SK-N-SH (cell line): Measurements from ENCODE around the gene CHST11. TPM values are rescaled to one million over a fixed set of nuclear protein-coding genes. Genes with fewer than 3 reads are reported as not detected.

Source experiments
- CTCF ChIA-PET: fragments of 300-600, 350-600 bp; formaldehyde crosslinking; extraction: SDS; loops from one replicate; lab custom pipeline; 2021; lab: Yijun Ruan, JAX
- POLR2A ChIA-PET: fragments of 350-600 bp; sonication (Branson Sonifier 250); formaldehyde crosslinking; extraction: SDS; loops from one replicate; lab custom pipeline; 2020; ENCODE audit warnings: antibody characterized with exemption, inconsistent platforms; lab: Yijun Ruan, JAX
- DNase-seq: peaks from one replicate; pipeline ENCODE4 v3.0.0; 2012
- H2AFZ ChIP-seq: fragments of 200-600 bp; sonication (generic); 2 replicates; pipeline ENCODE4 v1.8.1; 2016; ENCODE audit warnings: antibody characterized with exemption, mild to moderate bottlenecking, low read depth
- H3F3A ChIP-seq: fragments of 200-600 bp; sonication (generic); replicated peaks from 2 replicates; pipeline ENCODE3; 2016; ENCODE audit warnings: antibody characterized with exemption, mild to moderate bottlenecking; ENCODE audit not compliant: insufficient read depth
- H3K27ac ChIP-seq, 2 experiments: fragments of 200-500 bp in 1 of 2; fragments of 200-600 bp in 1 of 2; sonication (Bioruptor generic) in 1 of 2; sonication (generic), shearing (Covaris generic) in 1 of 2; 2 replicates each; pipeline versions ENCODE4 v1.5.1 to v1.6.1; 2014 to 2016; ENCODE audit warnings: low read depth in 2 of 2, inconsistent platforms in 1 of 2, low read length in 1 of 2, mild to moderate bottlenecking in 1 of 2, mixed read lengths in 1 of 2
- H3K27me3 ChIP-seq: fragments of 200-600 bp; sonication (generic), shearing (Covaris generic); 2 replicates; pipeline ENCODE4 v1.6.1; 2016; ENCODE audit warnings: mixed run types; ENCODE audit not compliant: insufficient read depth
- H3K36me3 ChIP-seq, 2 experiments: fragments of 200-500 bp in 1 of 2; fragments of 200-600 bp in 1 of 2; sonication (Bioruptor generic) in 1 of 2; sonication (generic) in 1 of 2; replicated peaks in 1 of 2; 2 replicates each; pipeline versions ENCODE3 to v1.5.1; 2014 to 2016; ENCODE audit warnings: low read length in 1 of 2, mild to moderate bottlenecking in 1 of 2; ENCODE audit not compliant: insufficient read depth in 2 of 2, control insufficient read depth in 1 of 2
- H3K4me1 ChIP-seq, 2 experiments: fragments of 200-500 bp in 1 of 2; fragments of 200-600 bp in 1 of 2; sonication (Bioruptor generic) in 1 of 2; sonication (generic), shearing (Covaris generic) in 1 of 2; 2 replicates each; pipeline versions ENCODE4 v1.5.1 to v1.6.1; 2014 to 2016; ENCODE audit warnings: low read depth in 1 of 2, low read length in 1 of 2, mixed run types in 1 of 2; ENCODE audit not compliant: insufficient read depth in 2 of 2, control insufficient read depth in 1 of 2
- H3K4me2 ChIP-seq: fragments of 200-600 bp; sonication (generic), shearing (Covaris generic); 2 replicates; pipeline ENCODE4 v1.6.1; 2017; ENCODE audit warnings: mixed run types
- H3K4me3 ChIP-seq, 2 experiments: fragments of 200-500 bp in 1 of 2; fragments of 200-600 bp in 1 of 2; sonication (Bioruptor generic) in 1 of 2; sonication (generic), shearing (Covaris generic) in 1 of 2; 2 replicates each; pipeline versions ENCODE4 v1.5.1 to v1.8.1; 2014 to 2016; ENCODE audit warnings: low read depth in 2 of 2, inconsistent platforms in 1 of 2, low read length in 1 of 2, mild to moderate bottlenecking in 1 of 2, mixed read lengths in 1 of 2, moderate library complexity in 1 of 2
- H3K79me2 ChIP-seq: fragments of 200-600 bp; sonication (generic); 2 replicates; pipeline ENCODE4 v1.8.1; 2017; ENCODE audit warnings: mild to moderate bottlenecking; ENCODE audit not compliant: insufficient read depth
- H3K9ac ChIP-seq: fragments of 200-600 bp; sonication (generic); 2 replicates; pipeline ENCODE4 v1.6.1; 2017; ENCODE audit warnings: mixed run types
- H3K9me2 ChIP-seq: fragments of 200-600 bp; sonication (generic); 2 replicates; pipeline ENCODE4 v1.6.1; 2017; ENCODE audit warnings: mixed run types
- H3K9me3 ChIP-seq: fragments of 200-600 bp; sonication (generic); 2 replicates; pipeline ENCODE4 v1.6.1; 2017; ENCODE audit warnings: mixed run types, mild to moderate bottlenecking, moderate library complexity
- H4K20me1 ChIP-seq: fragments of 200-600 bp; sonication (generic); 2 replicates; pipeline ENCODE4 v1.6.1; 2017; ENCODE audit warnings: mild to moderate bottlenecking, mixed run types; ENCODE audit not compliant: insufficient read depth
- CHD2 ChIP-seq: fragments of 150-350 bp; IDR thresholded peaks from 2 replicates; pipeline ENCODE4 v1.6.1; 2018; ENCODE audit warnings: low read length; ENCODE audit not compliant: partially characterized antibody
- ELF1 ChIP-seq: IDR thresholded peaks from 2 replicates; pipeline ENCODE4 v1.4.0; 2012
- EP300 ChIP-seq, 2 experiments: IDR thresholded peaks; 2 replicates each; pipeline versions ENCODE4 v1.4.0 to v1.6.1; 2012; ENCODE audit warnings: borderline replicate concordance in 1 of 2, low read depth in 1 of 2, low read length in 1 of 2
- EZH2phosphoT487 ChIP-seq: fragments of 200-600 bp; sonication (generic); IDR thresholded peaks from 2 replicates; pipeline ENCODE4 v1.6.1; 2017; ENCODE audit warnings: low read depth, mixed run types, mild to moderate bottlenecking, antibody characterized with exemption, moderate library complexity, borderline replicate concordance
- FOSL2 ChIP-seq: IDR thresholded peaks from 2 replicates; pipeline ENCODE4 v1.4.0; 2012; ENCODE audit warnings: low read depth, mild to moderate bottlenecking, moderate library complexity, borderline replicate concordance
- FOXJ3 ChIP-seq: sonication (generic); formaldehyde crosslinking; IDR thresholded peaks from 2 replicates; pipeline ENCODE4 v1.5.1; 2020; ENCODE audit warnings: mild to moderate bottlenecking, missing genetic modification reagents
- FOXM1 ChIP-seq: IDR thresholded peaks from 2 replicates; pipeline ENCODE4 v1.4.0; 2012; ENCODE audit warnings: low read depth, mild to moderate bottlenecking
- GABPA ChIP-seq: IDR thresholded peaks from 2 replicates; pipeline ENCODE4 v1.4.0; 2012; ENCODE audit warnings: low read depth, mild to moderate bottlenecking
- GATA2 ChIP-seq: sonication (generic); formaldehyde crosslinking; IDR thresholded peaks from 2 replicates; pipeline ENCODE4 v1.5.0; 2020; ENCODE audit warnings: mild to moderate bottlenecking, missing genetic modification reagents
- NRF1 ChIP-seq: IDR thresholded peaks from 2 replicates; pipeline ENCODE4 v1.6.1; 2012; ENCODE audit warnings: low read depth, mild to moderate bottlenecking, low read length
- RAD21 ChIP-seq: IDR thresholded peaks from 2 replicates; pipeline ENCODE4 v1.6.1; 2012; ENCODE audit warnings: mild to moderate bottlenecking, low read length
- RCOR1 ChIP-seq: fragments of 150-350 bp; IDR thresholded peaks from 2 replicates; pipeline ENCODE4 v1.6.1; 2017; ENCODE audit warnings: antibody characterized with exemption, low read length
- RXRA ChIP-seq: IDR thresholded peaks from 2 replicates; pipeline ENCODE4 v1.4.0; 2012; ENCODE audit warnings: low read depth, mild to moderate bottlenecking, borderline replicate concordance
- SMC3 ChIP-seq: IDR thresholded peaks from 2 replicates; pipeline ENCODE4 v1.6.1; 2012; ENCODE audit warnings: low read depth, low read length, improper control_type of control experiment
- TEAD4 ChIP-seq: IDR thresholded peaks from 2 replicates; pipeline ENCODE4 v1.4.0; 2012; ENCODE audit warnings: mild to moderate bottlenecking, borderline replicate concordance; ENCODE audit not compliant: insufficient read depth
- YY1 ChIP-seq: IDR thresholded peaks from 2 replicates; pipeline ENCODE4 v1.4.0; 2012; ENCODE audit warnings: low read depth, mild to moderate bottlenecking
- WGBS: methylation state at CpG from one replicate; pipeline ENCODE4 v1.1.6; 2017; ENCODE audit warnings: low lambda C conversion rate; 5-methylcytosine and 5-hydroxymethylcytosine counted together
- polyA plus RNA-seq, 3 experiments: library from polyadenylated mRNA; depleted of rRNA; stranded (reverse); fragments of >200 nt; gene quantifications; 2 replicates each; pipeline ENCODE4 v1.2.3, GENCODE V29; 2012
- TF ChIP-seq, protein P1 (sequence below): fragments of 150-350 bp; IDR thresholded peaks from 2 replicates; pipeline ENCODE4 v1.6.1; 2017; ENCODE audit warnings: antibody characterized with exemption, low read length, low read depth, borderline replicate concordance
- TF ChIP-seq, protein P2 (sequence below): fragments of 200-600 bp; sonication (generic); IDR thresholded peaks from 2 replicates; pipeline ENCODE4 v1.6.1; 2017; ENCODE audit warnings: antibody characterized with exemption, mild to moderate bottlenecking, moderate library complexity
- TF ChIP-seq, protein P3 (sequence below): IDR thresholded peaks from 2 replicates; pipeline ENCODE4; 2012
- TF ChIP-seq, protein P4 (sequence below): IDR thresholded peaks from 2 replicates; pipeline ENCODE4 v1.6.1; 2012; ENCODE audit warnings: mild to moderate bottlenecking, low read depth, low read length, moderate library complexity

CHST11 gene
- polyA plus RNA-seq, 1 of the 3 experiments (the other 2 are of a cell fraction): 18.6 TPM

DNA sequence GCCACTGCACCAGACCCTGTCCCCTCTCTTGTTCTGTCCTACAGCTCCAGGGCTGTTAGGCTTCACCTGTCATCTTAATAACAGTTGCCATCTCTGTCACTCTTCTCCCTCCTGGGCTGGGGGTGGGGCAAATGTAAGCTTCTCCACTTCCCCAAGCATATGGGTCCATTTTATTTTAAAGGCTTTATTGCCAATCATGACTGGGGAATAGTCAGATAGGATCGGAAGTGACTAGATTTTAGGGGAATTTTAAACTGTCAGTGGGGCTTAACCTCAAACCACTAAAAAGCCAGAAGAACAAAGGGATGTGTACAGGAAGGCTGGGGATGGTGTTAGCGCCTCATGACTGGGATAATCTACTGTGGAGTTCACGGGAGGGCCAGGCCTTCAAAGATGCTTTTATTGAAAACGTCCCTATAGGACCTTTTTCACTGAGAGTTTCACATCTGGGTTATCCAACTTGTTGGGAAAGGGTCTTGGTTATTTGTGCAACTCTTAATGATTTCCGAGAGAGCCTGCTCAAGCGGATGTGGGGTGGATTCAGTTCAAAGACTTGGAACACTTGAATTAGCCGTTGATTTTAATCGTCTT lies 41.6 kb downstream of the CHST11 start:
- POLR2A ChIA-PET: no interaction called here
- 91% methylated on average over 8 of the region's 8 CpGs for whole genome bisulfite sequencing

DNA sequence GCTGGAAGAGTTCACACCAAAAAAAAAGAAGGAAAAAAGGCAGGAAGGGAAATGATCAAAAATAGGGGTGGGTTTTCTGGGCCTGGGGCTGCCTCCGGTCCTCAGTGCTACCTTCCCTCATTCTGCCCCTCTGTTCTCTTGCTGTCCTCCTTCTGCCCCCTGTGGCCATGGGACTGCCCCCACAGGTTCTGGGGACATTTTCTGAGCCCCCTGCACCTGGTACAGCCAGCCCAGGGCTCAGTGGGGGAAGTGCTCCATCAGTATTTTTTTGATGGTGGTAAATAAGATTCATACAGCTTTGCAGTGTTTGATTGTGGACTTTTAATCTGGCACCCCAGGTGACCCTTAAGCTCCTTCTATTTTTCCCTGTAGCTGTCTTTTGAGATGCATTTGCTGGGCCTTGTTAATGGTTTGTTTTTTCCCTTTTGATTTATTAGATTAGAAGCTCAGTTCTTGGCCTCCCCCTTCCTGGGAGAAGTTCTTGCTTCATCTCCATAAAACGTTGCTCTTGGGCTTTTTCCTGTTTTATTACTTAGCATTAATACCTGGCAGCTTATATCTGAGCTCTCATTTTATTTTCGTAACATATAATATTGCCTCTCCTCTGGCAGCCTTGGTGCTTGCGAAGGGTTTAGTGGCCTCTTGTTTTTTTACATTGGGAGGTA lies 43.1 kb downstream of the CHST11 start:
- no peaks in the 10 kb centered on the region for H3K79me2 ChIP-seq
- TF ChIP-seq CHD2: no peak
- TF ChIP-seq NRF1: no peak
- TF ChIP-seq YY1: no peak
- TF ChIP-seq, protein P1, sequence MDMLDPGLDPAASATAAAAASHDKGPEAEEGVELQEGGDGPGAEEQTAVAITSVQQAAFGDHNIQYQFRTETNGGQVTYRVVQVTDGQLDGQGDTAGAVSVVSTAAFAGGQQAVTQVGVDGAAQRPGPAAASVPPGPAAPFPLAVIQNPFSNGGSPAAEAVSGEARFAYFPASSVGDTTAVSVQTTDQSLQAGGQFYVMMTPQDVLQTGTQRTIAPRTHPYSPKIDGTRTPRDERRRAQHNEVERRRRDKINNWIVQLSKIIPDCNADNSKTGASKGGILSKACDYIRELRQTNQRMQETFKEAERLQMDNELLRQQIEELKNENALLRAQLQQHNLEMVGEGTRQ: no peak
- no peak for TF ChIP-seq FOSL2
- TF ChIP-seq, protein P2, sequence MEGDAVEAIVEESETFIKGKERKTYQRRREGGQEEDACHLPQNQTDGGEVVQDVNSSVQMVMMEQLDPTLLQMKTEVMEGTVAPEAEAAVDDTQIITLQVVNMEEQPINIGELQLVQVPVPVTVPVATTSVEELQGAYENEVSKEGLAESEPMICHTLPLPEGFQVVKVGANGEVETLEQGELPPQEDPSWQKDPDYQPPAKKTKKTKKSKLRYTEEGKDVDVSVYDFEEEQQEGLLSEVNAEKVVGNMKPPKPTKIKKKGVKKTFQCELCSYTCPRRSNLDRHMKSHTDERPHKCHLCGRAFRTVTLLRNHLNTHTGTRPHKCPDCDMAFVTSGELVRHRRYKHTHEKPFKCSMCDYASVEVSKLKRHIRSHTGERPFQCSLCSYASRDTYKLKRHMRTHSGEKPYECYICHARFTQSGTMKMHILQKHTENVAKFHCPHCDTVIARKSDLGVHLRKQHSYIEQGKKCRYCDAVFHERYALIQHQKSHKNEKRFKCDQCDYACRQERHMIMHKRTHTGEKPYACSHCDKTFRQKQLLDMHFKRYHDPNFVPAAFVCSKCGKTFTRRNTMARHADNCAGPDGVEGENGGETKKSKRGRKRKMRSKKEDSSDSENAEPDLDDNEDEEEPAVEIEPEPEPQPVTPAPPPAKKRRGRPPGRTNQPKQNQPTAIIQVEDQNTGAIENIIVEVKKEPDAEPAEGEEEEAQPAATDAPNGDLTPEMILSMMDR: no peak
- TF ChIP-seq SMC3: no peak
- TF ChIP-seq EZH2phosphoT487: no peak
- no peak for TF ChIP-seq ELF1
- no peak for TF ChIP-seq FOXJ3 (CRISPR knock-in tag)

More for the DNA sequence above, 41.6 kb downstream of the CHST11 start:
- Histone ChIP-seq H3K27ac (no peak overlapping the region), H3K9ac (no peak overlapping the region), H3K36me3 (no peaks in the 10 kb centered on the region), H4K20me1 (0 out of 2 replicates have a peak, but pooled peaks cover 4% of the 10 kb centered on the region), H3K27me3 (no peaks in the 10 kb centered on the region), H3K9me2 (no peaks in the 10 kb centered on the region), H3K79me2 (no peaks in the 10 kb centered on the region), H3F3A (no peaks in the 10 kb centered on the region), H3K4me3 (no peak overlapping the region), H3K4me1 (peaks cover 0 to 15% of the 10 kb centered on the region in 2 experiments; a peak in 2 of 4 replicates), H3K4me2 (no peak overlapping the region), H2AFZ (no peak overlapping the region), H3K9me3 (no peaks in the 10 kb centered on the region)
- CTCF ChIA-PET: no interaction called here
- TF ChIP-seq RAD21 (no peak), NRF1 (no peak), EP300 (IDR thresholded peaks at IDR 0.05; ENCODE audit: borderline replicate concordance in 1 of 2, low read depth in 1 of 2, low read length in 1 of 2) (no peak), RCOR1 (no peak), ELF1 (no peak), GATA2 (CRISPR knock-in tag) (no peak), GABPA (no peak), TEAD4 (no peak), FOXM1 (no peak), RXRA (no peak)
- TF ChIP-seq, protein P3, sequence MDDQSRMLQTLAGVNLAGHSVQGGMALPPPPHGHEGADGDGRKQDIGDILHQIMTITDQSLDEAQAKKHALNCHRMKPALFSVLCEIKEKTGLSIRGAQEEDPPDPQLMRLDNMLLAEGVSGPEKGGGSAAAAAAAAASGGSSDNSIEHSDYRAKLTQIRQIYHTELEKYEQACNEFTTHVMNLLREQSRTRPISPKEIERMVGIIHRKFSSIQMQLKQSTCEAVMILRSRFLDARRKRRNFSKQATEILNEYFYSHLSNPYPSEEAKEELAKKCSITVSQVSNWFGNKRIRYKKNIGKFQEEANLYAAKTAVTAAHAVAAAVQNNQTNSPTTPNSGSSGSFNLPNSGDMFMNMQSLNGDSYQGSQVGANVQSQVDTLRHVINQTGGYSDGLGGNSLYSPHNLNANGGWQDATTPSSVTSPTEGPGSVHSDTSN: no peak
- TF ChIP-seq, protein P4, sequence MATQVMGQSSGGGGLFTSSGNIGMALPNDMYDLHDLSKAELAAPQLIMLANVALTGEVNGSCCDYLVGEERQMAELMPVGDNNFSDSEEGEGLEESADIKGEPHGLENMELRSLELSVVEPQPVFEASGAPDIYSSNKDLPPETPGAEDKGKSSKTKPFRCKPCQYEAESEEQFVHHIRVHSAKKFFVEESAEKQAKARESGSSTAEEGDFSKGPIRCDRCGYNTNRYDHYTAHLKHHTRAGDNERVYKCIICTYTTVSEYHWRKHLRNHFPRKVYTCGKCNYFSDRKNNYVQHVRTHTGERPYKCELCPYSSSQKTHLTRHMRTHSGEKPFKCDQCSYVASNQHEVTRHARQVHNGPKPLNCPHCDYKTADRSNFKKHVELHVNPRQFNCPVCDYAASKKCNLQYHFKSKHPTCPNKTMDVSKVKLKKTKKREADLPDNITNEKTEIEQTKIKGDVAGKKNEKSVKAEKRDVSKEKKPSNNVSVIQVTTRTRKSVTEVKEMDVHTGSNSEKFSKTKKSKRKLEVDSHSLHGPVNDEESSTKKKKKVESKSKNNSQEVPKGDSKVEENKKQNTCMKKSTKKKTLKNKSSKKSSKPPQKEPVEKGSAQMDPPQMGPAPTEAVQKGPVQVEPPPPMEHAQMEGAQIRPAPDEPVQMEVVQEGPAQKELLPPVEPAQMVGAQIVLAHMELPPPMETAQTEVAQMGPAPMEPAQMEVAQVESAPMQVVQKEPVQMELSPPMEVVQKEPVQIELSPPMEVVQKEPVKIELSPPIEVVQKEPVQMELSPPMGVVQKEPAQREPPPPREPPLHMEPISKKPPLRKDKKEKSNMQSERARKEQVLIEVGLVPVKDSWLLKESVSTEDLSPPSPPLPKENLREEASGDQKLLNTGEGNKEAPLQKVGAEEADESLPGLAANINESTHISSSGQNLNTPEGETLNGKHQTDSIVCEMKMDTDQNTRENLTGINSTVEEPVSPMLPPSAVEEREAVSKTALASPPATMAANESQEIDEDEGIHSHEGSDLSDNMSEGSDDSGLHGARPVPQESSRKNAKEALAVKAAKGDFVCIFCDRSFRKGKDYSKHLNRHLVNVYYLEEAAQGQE: no peak
- no peak for DNase-seq

More for the DNA sequence above, 43.1 kb downstream of the CHST11 start:
- H3K9ac ChIP-seq: no peak overlapping the region
- ChIA-PET CTCF (interaction anchor here (1.3 to 3.2 kb wide), 3 partner anchors 17 to 377 kb away, joined by 3 to 10 read pairs (median 3); no protein-coding TSS in a partner anchor), POLR2A (no interaction called here)
- no peaks in the 10 kb centered on the region for H3K36me3 ChIP-seq
- WGBS: 80% methylated on average over 4 of the region's 4 CpGs
- no peaks in the 10 kb centered on the region for H3K27me3 ChIP-seq
- H3F3A ChIP-seq: no peaks in the 10 kb centered on the region
- H3K9me2 ChIP-seq: no peaks in the 10 kb centered on the region
- no peak overlapping the region for H3K4me2 ChIP-seq
- no peaks in the 10 kb centered on the region for H3K9me3 ChIP-seq
- no peak overlapping the region for H3K27ac ChIP-seq
- no peak overlapping the region for H3K4me3 ChIP-seq
- 0 out of 2 replicates have a peak, but pooled peaks cover 4% of the 10 kb centered on the region for H4K20me1 ChIP-seq
- H3K4me1 ChIP-seq: peaks cover 0 to 30% of the 10 kb centered on the region in 2 experiments; a peak in 2 of 4 replicates
- H2AFZ ChIP-seq: no peak overlapping the region
- DNase-seq: no peak
